Esophagus (tissue), 2 donors: ENCODE results near the gene CFD. TPM values are rescaled to one million over a fixed set of nuclear protein-coding genes. Genes with fewer than 3 reads are reported as not detected.
"Not testable (repeated sequence)": the region's sequence is repeated elsewhere in the genome, so short reads cannot be mapped to it uniquely, and the experiment has no call there.

ENCODE experiments used
- H3K27ac ChIP-seq, 2 donors: one replicate each; pipeline ENCODE4 v1.5.1; 2013; ENCODE audit warnings: low read depth in 2 of 2, mild to moderate bottlenecking in 2 of 2, inconsistent platforms in 1 of 2, low read length in 1 of 2, moderate library complexity in 1 of 2
- H3K27me3 ChIP-seq, 2 donors: one replicate each; pipeline ENCODE4 v1.6.1; 2013; ENCODE audit warnings: low read length in 2 of 2, control low read depth in 1 of 2, mild to moderate bottlenecking in 1 of 2; ENCODE audit not compliant: insufficient read depth in 2 of 2, control insufficient read depth in 1 of 2
- H3K36me3 ChIP-seq, 2 donors: one replicate each; pipeline ENCODE4 v1.6.1; 2013; ENCODE audit warnings: low read length in 1 of 2; ENCODE audit not compliant: control insufficient read depth in 2 of 2, insufficient read depth in 2 of 2
- H3K4me1 ChIP-seq, 2 donors: one replicate each; pipeline ENCODE4 v1.6.1; 2013; ENCODE audit warnings: low read length in 1 of 2; ENCODE audit not compliant: control insufficient read depth in 2 of 2, insufficient read depth in 2 of 2
- H3K4me3 ChIP-seq, 2 donors: one replicate each; pipeline ENCODE4 v1.5.1; 2013; ENCODE audit warnings: low read length in 2 of 2, mild to moderate bottlenecking in 2 of 2, low read depth in 1 of 2, moderate library complexity in 1 of 2
- H3K9me3 ChIP-seq, 2 donors: one replicate each; pipeline ENCODE4 v1.6.1; 2013; ENCODE audit warnings: mild to moderate bottlenecking in 2 of 2, low read depth in 1 of 2, low read length in 1 of 2, moderate library complexity in 1 of 2; ENCODE audit not compliant: control insufficient read depth in 2 of 2, insufficient read depth in 1 of 2
- WGBS, 2 donors: extraction: QIAGEN DNeasy Blood & Tissue Kit; methylation state at CpG; one replicate each; pipeline ENCODE4 v1.1.7; 2013; 5-methylcytosine and 5-hydroxymethylcytosine counted together
- polyA plus RNA-seq, 2 donors: library from polyadenylated mRNA; stranded (reverse); fragments of 200-250 nt; gene quantifications; one replicate each; pipeline ENCODE4 v1.2.3, GENCODE V29; 2013
- donor health status: healthy with polysubstance abuse.
- donor health status: Bipolar disorder and iron deficiency.

The CFD gene
- polyA plus RNA-seq, 2 donors: 32.6 to 95.2 TPM

GRCh38 chr19:814152-815078 is 45.0 kb upstream of the CFD start:
- H3K36me3 ChIP-seq: peaks cover 3 to 30% of the 10 kb centered on the region in 2 donors
- no peak overlapping the region for H3K27ac ChIP-seq
- peaks cover 0 to 2% of the 10 kb centered on the region in 2 donors for H3K9me3 ChIP-seq
- no peaks in the 10 kb centered on the region for H3K4me1 ChIP-seq
- no peak overlapping the region for H3K4me3 ChIP-seq
- WGBS, 2 donors: 85 to 86% methylated on average over 49 of the region's 49 CpGs
- H3K27me3 ChIP-seq: no peaks in the 10 kb centered on the region

- Histone ChIP-seq H3K27ac (no peak overlapping the region), H3K36me3 (peaks cover 3 to 24% of the 10 kb centered on the region in 2 donors), H3K4me3 (no peak overlapping the region), H3K27me3 (no peaks in the 10 kb centered on the region), H3K4me1 (no peaks in the 10 kb centered on the region), H3K9me3 (peaks cover 0 to 2% of the 10 kb centered on the region in 2 donors)
- WGBS, 2 donors: 91 to 92% methylated on average over 36 to 47 of the region's 47 CpGs
These were observed 44.2 kb upstream of the CFD start for GRCh38 chr19:815079-815774.

GRCh38 chr19:815775-816499 is 43.5 kb upstream of the CFD start:
- Histone ChIP-seq H3K36me3 (peaks cover under 1 to 18% of the 10 kb centered on the region in 2 donors), H3K4me1 (no peaks in the 10 kb centered on the region), H3K27me3 (no peaks in the 10 kb centered on the region), H3K9me3 (peaks cover 0 to 2% of the 10 kb centered on the region in 2 donors), H3K4me3 (no peak overlapping the region), H3K27ac (no peak overlapping the region)
- WGBS, 2 donors: 93 to 96% methylated on average over 13 of the region's 13 CpGs

GRCh38 chr19:816500-816857 is 43.0 kb upstream of the CFD start:
- peaks cover 0 to 2% of the 10 kb centered on the region in 2 donors for H3K9me3 ChIP-seq
- no peak overlapping the region for H3K27ac ChIP-seq
- peaks cover 0 to 16% of the 10 kb centered on the region in 2 donors for H3K36me3 ChIP-seq
- H3K4me3 ChIP-seq: no peak overlapping the region
- WGBS, 2 donors: 85 to 98% methylated on average over 2 of the region's 2 CpGs
- H3K27me3 ChIP-seq: peaks cover 0 to 5% of the 10 kb centered on the region in 2 donors
- H3K4me1 ChIP-seq: no peaks in the 10 kb centered on the region

GRCh38 chr19:820212-820611 is 39.3 kb upstream of the CFD start:
- H3K9me3 ChIP-seq: not testable (repeated sequence)

GRCh38 chr19:821231-821824 is 38.1 kb upstream of the CFD start:
- 2% methylated on average over 29 to 64 of the region's 64 CpGs for WGBS, 2 donors
- no peak overlapping the region for H3K27ac ChIP-seq
- no peaks in the 10 kb centered on the region for H3K4me1 ChIP-seq
- peak overlapping the region in 1 of 2 donors; percentile 5 for H3K4me3 ChIP-seq
- H3K36me3 ChIP-seq: no peaks in the 10 kb centered on the region
- H3K27me3 ChIP-seq: peaks cover 0 to 15% of the 10 kb centered on the region in 2 donors
- no peaks in the 10 kb centered on the region for H3K9me3 ChIP-seq

More at GRCh38 chr19:820212-820611, 39.3 kb upstream of the CFD start:
- H3K27ac ChIP-seq, H3K4me1 ChIP-seq, H3K4me3 ChIP-seq, H3K36me3 ChIP-seq: not testable (repeated sequence)
- H3K27me3 ChIP-seq: peaks cover 0 to 15% of the 10 kb centered on the region in 2 donors
- 89 to 96% methylated on average over 5 of the region's 5 CpGs for WGBS, 2 donors

GRCh38 chr19:821825-822503 is 37.5 kb upstream of the CFD start, which contains the start of gene PLPPR3:
PLPPR3 (minus strand) TSS chr19:821955; CDS start chr19:821559, 396 bp downstream.
- 1 to 3% methylated on average over 27 to 86 of the region's 86 CpGs for WGBS, 2 donors
- Histone ChIP-seq H3K4me1 (no peaks in the 10 kb centered on the region), H3K9me3 (no peaks in the 10 kb centered on the region), H3K4me3 (peak within 1 kb of the TSS in 1 of 2 donors; percentile 5), H3K27me3 (peaks cover 0 to 15% of the 10 kb centered on the region in 2 donors), H3K36me3 (no peaks in the 10 kb centered on the region), H3K27ac (no peak within 1 kb of the TSS)

GRCh38 chr19:823565-824121 is 35.8 kb upstream of the CFD start:
- no peak overlapping the region for H3K27ac ChIP-seq
- no peaks in the 10 kb centered on the region for H3K36me3 ChIP-seq
- no peaks in the 10 kb centered on the region for H3K9me3 ChIP-seq
- peaks cover 0 to 15% of the 10 kb centered on the region in 2 donors for H3K27me3 ChIP-seq
- H3K4me3 ChIP-seq: no peak overlapping the region
- no peaks in the 10 kb centered on the region for H3K4me1 ChIP-seq
- WGBS, 2 donors: 55 to 56% methylated on average over 12 of the region's 12 CpGs
